ENCODE measurements around the gene CPTP. TPM values are rescaled to one million over a fixed set of nuclear protein-coding genes. Genes with fewer than 3 reads are reported as not detected.

The CPTP gene
- total RNA-seq, 2 donors from 2014 or later, result 45.4 to 60.2 TPM

DNA sequence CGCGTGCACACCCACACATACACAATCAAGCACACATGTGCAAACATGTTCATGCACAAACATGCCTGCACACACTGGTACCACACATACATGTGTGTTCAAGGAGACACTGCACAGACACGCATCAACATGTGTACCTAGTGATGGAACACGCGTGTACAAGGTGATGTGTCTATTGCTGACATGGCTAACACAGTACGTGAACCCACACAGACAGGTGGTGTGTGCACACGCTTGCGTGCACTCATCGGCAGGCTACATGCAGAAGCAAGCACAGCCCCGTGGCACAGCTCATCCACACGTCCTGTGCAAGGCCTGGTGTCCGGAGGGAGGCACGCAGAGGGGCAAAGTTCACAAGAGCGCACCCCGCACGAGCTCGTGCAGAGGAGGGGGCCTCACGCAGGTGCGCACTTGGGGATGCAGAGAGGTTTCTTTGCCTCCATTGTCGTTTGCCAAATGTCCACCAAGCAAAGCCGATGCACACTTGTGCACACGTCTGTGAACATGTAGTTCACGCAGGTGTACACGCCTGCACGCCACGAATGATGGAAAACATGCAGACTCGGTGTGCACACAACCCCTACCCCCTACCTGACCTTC is 17.8 kb upstream of the CPTP start:
- peak overlapping the region; percentile 80 for H3K4me3 ChIP-seq
- H3K4me1 ChIP-seq, result peaks cover 30% of the 10 kb centered on the region
- intact Hi-C loops (cut with DNase I), result no loop called here
- DNase-seq, result peak; percentile 53
- H3K27ac ChIP-seq, result no peak overlapping the region
- TF ChIP-seq, protein P1, sequence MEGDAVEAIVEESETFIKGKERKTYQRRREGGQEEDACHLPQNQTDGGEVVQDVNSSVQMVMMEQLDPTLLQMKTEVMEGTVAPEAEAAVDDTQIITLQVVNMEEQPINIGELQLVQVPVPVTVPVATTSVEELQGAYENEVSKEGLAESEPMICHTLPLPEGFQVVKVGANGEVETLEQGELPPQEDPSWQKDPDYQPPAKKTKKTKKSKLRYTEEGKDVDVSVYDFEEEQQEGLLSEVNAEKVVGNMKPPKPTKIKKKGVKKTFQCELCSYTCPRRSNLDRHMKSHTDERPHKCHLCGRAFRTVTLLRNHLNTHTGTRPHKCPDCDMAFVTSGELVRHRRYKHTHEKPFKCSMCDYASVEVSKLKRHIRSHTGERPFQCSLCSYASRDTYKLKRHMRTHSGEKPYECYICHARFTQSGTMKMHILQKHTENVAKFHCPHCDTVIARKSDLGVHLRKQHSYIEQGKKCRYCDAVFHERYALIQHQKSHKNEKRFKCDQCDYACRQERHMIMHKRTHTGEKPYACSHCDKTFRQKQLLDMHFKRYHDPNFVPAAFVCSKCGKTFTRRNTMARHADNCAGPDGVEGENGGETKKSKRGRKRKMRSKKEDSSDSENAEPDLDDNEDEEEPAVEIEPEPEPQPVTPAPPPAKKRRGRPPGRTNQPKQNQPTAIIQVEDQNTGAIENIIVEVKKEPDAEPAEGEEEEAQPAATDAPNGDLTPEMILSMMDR (IDR thresholded peaks at IDR 0.05), result no peak
- peak overlapping the region; percentile 65 to 84 for H3K9ac ChIP-seq (ENCODE audit: low read depth in 2 of 2, low read length in 2 of 2)
- H3K9me3 ChIP-seq, result no peaks in the 10 kb centered on the region
- H3K27me3 ChIP-seq, result no peaks in the 10 kb centered on the region
- no peaks in the 10 kb centered on the region for H3K36me3 ChIP-seq

DNA sequence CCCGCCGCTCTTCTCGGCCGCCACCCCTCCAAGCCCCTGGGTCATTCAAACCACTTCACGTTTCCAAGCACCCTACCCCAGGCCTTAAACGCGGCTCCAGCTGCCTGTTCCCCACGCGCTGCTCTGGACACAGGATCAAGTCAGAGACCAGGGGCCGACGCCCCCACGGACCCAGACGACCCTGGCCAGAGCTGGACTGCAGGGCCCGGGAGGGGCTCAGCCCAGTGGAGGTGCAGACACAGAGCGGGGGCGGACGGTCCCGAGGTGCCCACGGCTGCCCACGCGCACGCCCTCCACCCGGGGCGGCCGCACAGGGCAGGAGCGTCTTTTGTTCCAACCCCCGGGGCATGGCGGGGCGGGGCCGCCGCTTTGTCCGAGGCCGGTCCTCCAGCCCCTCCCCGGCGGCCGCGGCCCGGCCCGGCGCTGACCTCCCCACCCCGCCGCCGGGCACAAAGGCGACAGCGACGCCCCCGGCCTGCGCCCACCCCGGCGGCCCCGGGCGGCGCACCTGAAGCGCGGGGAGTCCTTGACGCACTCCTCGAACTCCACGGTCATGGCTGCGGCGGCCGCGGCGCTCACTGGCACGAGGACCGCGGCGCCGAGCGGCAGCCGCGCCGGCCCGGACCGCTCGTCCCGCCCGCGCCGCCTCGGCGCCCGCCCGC is 17.2 kb upstream of the CPTP start:
- H3K9ac ChIP-seq (ENCODE audit: low read depth in 2 of 2, low read length in 2 of 2), result peak overlapping the region; percentile 65 to 84
- H3K4me3 ChIP-seq, result peak overlapping the region; percentile 80
- peak overlapping the region; percentile 71 for H3K27ac ChIP-seq
- H3K27me3 ChIP-seq, result no peaks in the 10 kb centered on the region
- no peaks in the 10 kb centered on the region for H3K36me3 ChIP-seq
- intact Hi-C loops (cut with DNase I), result no loop called here
- peak; percentile 65 for DNase-seq
- peaks cover 30% of the 10 kb centered on the region for H3K4me1 ChIP-seq
- H3K9me3 ChIP-seq, result no peaks in the 10 kb centered on the region
- TF ChIP-seq, protein P1 (IDR thresholded peaks at IDR 0.05), result no peak

- TF ChIP-seq, protein P1 (IDR thresholded peaks at IDR 0.05), result no peak
These were observed 16.5 kb upstream of the CPTP start, which contains the start of the genes ACAP3 and PUSL1 for GRCh38 chr1:1307923-1308755. Gene ACAP3, minus strand, starts transcription at chr1:1307930. Its CDS starts 115 bp downstream, at chr1:1307815. Gene PUSL1, plus strand, starts transcription at chr1:1308597. Its CDS starts 47 bp downstream, at chr1:1308644.

GRCh38 chr1:1308756-1309250 is 15.8 kb upstream of the CPTP start:
- Histone ChIP-seq H3K9me3 (no peaks in the 10 kb centered on the region), H3K4me1 (peaks cover 30% of the 10 kb centered on the region), H3K4me3 (peak overlapping the region; percentile 80), H3K9ac (ENCODE audit: low read depth in 2 of 2, low read length in 2 of 2) (peak overlapping the region; percentile 77 to 97), H3K36me3 (no peaks in the 10 kb centered on the region), H3K27me3 (no peaks in the 10 kb centered on the region), H3K27ac (peak overlapping the region; percentile 88)
- no peak for DNase-seq
- TF ChIP-seq, protein P1 (IDR thresholded peaks at IDR 0.05), result no peak
- intact Hi-C loops (cut with DNase I), result no loop called here

More at GRCh38 chr1:1307923-1308755, 16.5 kb upstream of the CPTP start, which contains the start of the genes ACAP3 and PUSL1:
- intact Hi-C loops (cut with DNase I), result no loop called here
- H3K27ac ChIP-seq, result peak within 1 kb of the TSS; percentile 88
- peaks cover 30% of the 10 kb centered on the region for H3K4me1 ChIP-seq
- peak within 1 kb of the TSS; percentile 80 for H3K4me3 ChIP-seq
- H3K9me3 ChIP-seq, result no peaks in the 10 kb centered on the region
- no peaks in the 10 kb centered on the region for H3K27me3 ChIP-seq
- peak; percentile 82 for DNase-seq
- H3K36me3 ChIP-seq, result no peaks in the 10 kb centered on the region
- H3K9ac ChIP-seq (ENCODE audit: low read depth in 2 of 2, low read length in 2 of 2), result peak within 1 kb of the TSS; percentile 77 to 97

Data from colonic mucosa (tissue), 4 donors.